ENCODE data around the gene PI4K2B.
"Not testable (repeated sequence)": the region's sequence is repeated elsewhere in the genome, so short reads cannot be mapped to it uniquely, and the experiment has no call there.

The PI4K2B gene

DNA sequence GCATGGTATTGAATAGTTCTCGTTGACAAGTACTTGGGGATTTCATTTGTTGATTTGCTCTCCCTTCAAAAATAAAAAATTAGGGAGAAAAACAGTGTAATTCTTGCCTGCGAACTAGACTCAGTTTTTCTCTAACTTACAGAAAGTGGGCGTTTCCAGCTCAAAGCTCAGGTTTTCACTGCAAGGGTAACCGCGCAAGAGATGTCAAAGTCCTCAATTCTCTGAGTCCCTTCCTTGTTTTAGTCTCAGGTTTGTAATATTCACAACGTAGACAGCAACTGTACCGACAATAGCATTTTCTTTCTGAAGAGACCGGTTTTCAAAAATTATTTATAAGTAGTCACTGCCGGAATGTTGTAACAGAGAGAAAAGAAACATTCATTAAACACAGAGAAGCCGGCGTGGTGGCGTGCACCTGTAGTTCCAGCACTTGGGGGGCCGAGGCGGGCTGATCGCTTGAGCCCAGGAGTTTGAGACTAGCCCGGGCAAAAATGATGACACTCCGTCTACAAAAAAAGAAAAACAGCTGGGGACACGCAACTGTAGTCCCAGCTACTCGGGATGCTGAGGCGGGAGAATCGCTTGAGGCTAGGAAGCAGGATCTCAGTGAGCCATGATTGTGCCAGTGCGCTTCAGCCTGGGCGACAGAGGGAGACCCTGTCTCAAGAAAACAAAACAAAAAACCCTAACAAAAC lies 79.5 kb downstream of the PI4K2B start:
- Histone ChIP-seq H3K4me1 (ENCODE audit: low read length) (peaks cover 14% of the 10 kb centered on the region; the same call in 1 of the 2 replicates), H3K27ac (ENCODE audit: low read length) (peak overlapping the region; percentile 15; the same call in 1 of the 2 replicates), H3K27me3 (replicated peaks; ENCODE audit: insufficient read depth, low read length) (no peaks in the 10 kb centered on the region), H3K9me2 (replicated peaks; ENCODE audit: insufficient read depth, low read length) (no peaks in the 10 kb centered on the region), H4K20me1 (ENCODE audit: insufficient read depth, low read length) (no peaks in the 10 kb centered on the region), H3K4me2 (ENCODE audit: low read depth, low read length) (peak overlapping the region; percentile 73), H3K9ac (ENCODE audit: low read length) (peak overlapping the region; percentile 71), H3K79me2 (ENCODE audit: low read length) (peaks cover 27% of the 10 kb centered on the region), H2AFZ (ENCODE audit: low read length) (peak overlapping the region; percentile 87), H3K36me3 (replicated peaks; ENCODE audit: insufficient read depth, low read length) (0 out of 2 replicates have a peak, but pooled peaks cover 3% of the 10 kb centered on the region), H3F3A (ENCODE audit: insufficient read depth, low read length) (peaks cover 19% of the 10 kb centered on the region), H3K9me3 (replicated peaks; ENCODE audit: insufficient read depth, low read length) (no peaks in the 10 kb centered on the region), H3K4me3 (ENCODE audit: low read length) (peak overlapping the region; percentile 85)
- DNase-seq = peak; percentile 31
- TF ChIP-seq EZH2phosphoT487 (IDR thresholded peaks at IDR 0.05; ENCODE audit: low read length) = no peak
- TF ChIP-seq, protein P1, sequence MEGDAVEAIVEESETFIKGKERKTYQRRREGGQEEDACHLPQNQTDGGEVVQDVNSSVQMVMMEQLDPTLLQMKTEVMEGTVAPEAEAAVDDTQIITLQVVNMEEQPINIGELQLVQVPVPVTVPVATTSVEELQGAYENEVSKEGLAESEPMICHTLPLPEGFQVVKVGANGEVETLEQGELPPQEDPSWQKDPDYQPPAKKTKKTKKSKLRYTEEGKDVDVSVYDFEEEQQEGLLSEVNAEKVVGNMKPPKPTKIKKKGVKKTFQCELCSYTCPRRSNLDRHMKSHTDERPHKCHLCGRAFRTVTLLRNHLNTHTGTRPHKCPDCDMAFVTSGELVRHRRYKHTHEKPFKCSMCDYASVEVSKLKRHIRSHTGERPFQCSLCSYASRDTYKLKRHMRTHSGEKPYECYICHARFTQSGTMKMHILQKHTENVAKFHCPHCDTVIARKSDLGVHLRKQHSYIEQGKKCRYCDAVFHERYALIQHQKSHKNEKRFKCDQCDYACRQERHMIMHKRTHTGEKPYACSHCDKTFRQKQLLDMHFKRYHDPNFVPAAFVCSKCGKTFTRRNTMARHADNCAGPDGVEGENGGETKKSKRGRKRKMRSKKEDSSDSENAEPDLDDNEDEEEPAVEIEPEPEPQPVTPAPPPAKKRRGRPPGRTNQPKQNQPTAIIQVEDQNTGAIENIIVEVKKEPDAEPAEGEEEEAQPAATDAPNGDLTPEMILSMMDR (IDR thresholded peaks at IDR 0.05; ENCODE audit: low read length) = no peak
- no peak for TF ChIP-seq EZH2 (optimal IDR thresholded peaks at IDR 0.05; ENCODE audit: low read depth, low read length)

DNA sequence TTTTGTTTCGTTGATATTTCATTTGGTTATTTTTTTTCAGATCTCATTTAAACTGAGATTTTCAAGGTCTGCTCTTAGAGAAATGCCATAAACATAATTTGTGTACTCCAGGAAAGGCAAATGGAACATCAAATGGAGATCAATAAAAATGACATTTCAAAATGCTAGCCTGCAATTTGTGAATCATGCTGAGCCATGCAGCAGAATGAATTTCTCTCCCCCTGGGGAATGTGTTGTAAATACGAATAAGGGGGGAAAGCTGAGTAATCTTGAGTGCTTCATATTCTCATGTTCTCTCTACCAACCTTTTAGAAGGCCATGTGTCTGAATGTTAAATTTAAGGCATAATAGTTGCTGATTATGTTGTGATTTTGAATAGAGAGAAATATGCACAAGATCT lies 86.5 kb downstream of the PI4K2B start:
- Histone ChIP-seq H4K20me1 (ENCODE audit: insufficient read depth, low read length) (no peaks in the 10 kb centered on the region), H3F3A (ENCODE audit: insufficient read depth, low read length) (no peaks in the 10 kb centered on the region), H3K79me2 (ENCODE audit: low read length) (0 out of 2 replicates have a peak, but pooled peaks cover 3% of the 10 kb centered on the region), H2AFZ (ENCODE audit: low read length) (no peak overlapping the region), H3K27me3 (replicated peaks; ENCODE audit: insufficient read depth, low read length) (no peaks in the 10 kb centered on the region), H3K4me2 (ENCODE audit: low read depth, low read length) (no peak overlapping the region), H3K9me3 (replicated peaks; ENCODE audit: insufficient read depth, low read length) (no peaks in the 10 kb centered on the region), H3K4me3 (ENCODE audit: low read length) (no peak overlapping the region), H3K9ac (ENCODE audit: low read length) (no peak overlapping the region), H3K36me3 (replicated peaks; ENCODE audit: insufficient read depth, low read length) (0 out of 2 replicates have a peak, but pooled peaks cover 3% of the 10 kb centered on the region), H3K27ac (ENCODE audit: low read length) (no peak overlapping the region), H3K4me1 (ENCODE audit: low read length) (no peaks in the 10 kb centered on the region), H3K9me2 (replicated peaks; ENCODE audit: insufficient read depth, low read length) (no peaks in the 10 kb centered on the region)
- DNase-seq = no peak
- TF ChIP-seq EZH2 (optimal IDR thresholded peaks at IDR 0.05; ENCODE audit: low read depth, low read length) (no peak), EZH2phosphoT487 (IDR thresholded peaks at IDR 0.05; ENCODE audit: low read length) (no peak)

DNA sequence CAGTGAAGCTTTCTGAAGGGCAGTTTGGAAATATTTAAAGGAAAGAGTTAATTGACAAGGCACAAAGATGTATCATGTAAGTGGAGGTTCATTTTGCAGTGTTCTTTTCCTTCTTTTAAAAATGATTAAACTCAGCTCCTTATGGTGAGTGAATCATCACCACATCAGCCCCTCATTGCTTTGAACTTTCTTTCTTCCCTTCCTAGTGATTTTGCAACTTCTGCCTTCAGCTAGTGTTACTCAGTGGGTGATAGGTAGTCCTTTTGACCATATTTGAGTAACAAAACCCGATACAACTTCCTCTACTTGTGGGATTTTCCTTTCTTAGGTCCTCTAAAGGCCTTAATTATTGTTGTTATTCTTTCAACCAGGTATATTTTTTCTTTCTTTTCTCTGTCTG lies 86.9 kb downstream of the PI4K2B start:
- H3K9ac ChIP-seq (ENCODE audit: low read length) = no peak overlapping the region
- no peak overlapping the region for H2AFZ ChIP-seq (ENCODE audit: low read length)
- H3K4me3 ChIP-seq (ENCODE audit: low read length) = no peak overlapping the region
- no peaks in the 10 kb centered on the region for H4K20me1 ChIP-seq (ENCODE audit: insufficient read depth, low read length)
- H3K36me3 ChIP-seq (replicated peaks; ENCODE audit: insufficient read depth, low read length) = 0 out of 2 replicates have a peak, but pooled peaks cover 3% of the 10 kb centered on the region
- no peaks in the 10 kb centered on the region for H3K9me2 ChIP-seq (replicated peaks; ENCODE audit: insufficient read depth, low read length)
- TF ChIP-seq, protein P1 (IDR thresholded peaks at IDR 0.05; ENCODE audit: low read length) = no peak
- TF ChIP-seq EZH2 (optimal IDR thresholded peaks at IDR 0.05; ENCODE audit: low read depth, low read length) (no peak), EZH2phosphoT487 (IDR thresholded peaks at IDR 0.05; ENCODE audit: low read length) (no peak)
- H3K9me3 ChIP-seq (replicated peaks; ENCODE audit: insufficient read depth, low read length) = no peaks in the 10 kb centered on the region
- no peaks in the 10 kb centered on the region for H3K27me3 ChIP-seq (replicated peaks; ENCODE audit: insufficient read depth, low read length)
- no peaks in the 10 kb centered on the region for H3F3A ChIP-seq (ENCODE audit: insufficient read depth, low read length)
- H3K4me1 ChIP-seq (ENCODE audit: low read length) = no peaks in the 10 kb centered on the region
- 0 out of 2 replicates have a peak, but pooled peaks cover 3% of the 10 kb centered on the region for H3K79me2 ChIP-seq (ENCODE audit: low read length)
- no peak overlapping the region for H3K4me2 ChIP-seq (ENCODE audit: low read depth, low read length)
- no peak overlapping the region for H3K27ac ChIP-seq (ENCODE audit: low read length)
- DNase-seq = no peak

DNA sequence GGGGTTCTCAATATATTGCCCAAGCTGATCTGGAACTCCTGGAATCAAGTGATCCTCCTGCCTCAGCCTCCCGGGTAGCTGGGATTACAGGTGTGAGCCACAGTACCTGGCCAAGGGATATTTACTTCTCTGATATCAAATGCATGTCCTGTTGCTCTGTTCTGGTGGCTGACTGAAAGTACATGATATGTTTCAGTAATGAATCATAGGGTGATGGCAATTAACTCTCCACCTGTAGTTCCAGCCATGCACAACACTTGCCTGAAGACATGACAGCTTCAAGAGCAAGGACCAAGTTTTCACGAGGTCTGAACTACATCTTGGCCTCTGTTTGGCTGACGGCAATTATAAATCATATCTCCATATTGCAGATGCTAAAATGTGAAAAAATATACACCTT lies 87.9 kb downstream of the PI4K2B start:
- Histone ChIP-seq H2AFZ (ENCODE audit: low read length) (no peak overlapping the region), H3K9me3 (replicated peaks; ENCODE audit: insufficient read depth, low read length) (no peaks in the 10 kb centered on the region), H4K20me1 (ENCODE audit: insufficient read depth, low read length) (no peaks in the 10 kb centered on the region), H3F3A (ENCODE audit: insufficient read depth, low read length) (no peaks in the 10 kb centered on the region), H3K27me3 (replicated peaks; ENCODE audit: insufficient read depth, low read length) (no peaks in the 10 kb centered on the region), H3K36me3 (replicated peaks; ENCODE audit: insufficient read depth, low read length) (no peaks in the 10 kb centered on the region), H3K9ac (ENCODE audit: low read length) (no peak overlapping the region), H3K4me2 (ENCODE audit: low read depth, low read length) (no peak overlapping the region), H3K4me1 (ENCODE audit: low read length) (no peaks in the 10 kb centered on the region), H3K4me3 (ENCODE audit: low read length) (no peak overlapping the region), H3K9me2 (replicated peaks; ENCODE audit: insufficient read depth, low read length) (no peaks in the 10 kb centered on the region), H3K79me2 (ENCODE audit: low read length) (0 out of 2 replicates have a peak, but pooled peaks cover 3% of the 10 kb centered on the region), H3K27ac (ENCODE audit: low read length) (no peak overlapping the region)
- TF ChIP-seq, protein P1 (IDR thresholded peaks at IDR 0.05; ENCODE audit: low read length) = no peak
- TF ChIP-seq EZH2phosphoT487 (IDR thresholded peaks at IDR 0.05; ENCODE audit: low read length) (no peak), EZH2 (optimal IDR thresholded peaks at IDR 0.05; ENCODE audit: low read depth, low read length) (no peak)
- DNase-seq = no peak

DNA sequence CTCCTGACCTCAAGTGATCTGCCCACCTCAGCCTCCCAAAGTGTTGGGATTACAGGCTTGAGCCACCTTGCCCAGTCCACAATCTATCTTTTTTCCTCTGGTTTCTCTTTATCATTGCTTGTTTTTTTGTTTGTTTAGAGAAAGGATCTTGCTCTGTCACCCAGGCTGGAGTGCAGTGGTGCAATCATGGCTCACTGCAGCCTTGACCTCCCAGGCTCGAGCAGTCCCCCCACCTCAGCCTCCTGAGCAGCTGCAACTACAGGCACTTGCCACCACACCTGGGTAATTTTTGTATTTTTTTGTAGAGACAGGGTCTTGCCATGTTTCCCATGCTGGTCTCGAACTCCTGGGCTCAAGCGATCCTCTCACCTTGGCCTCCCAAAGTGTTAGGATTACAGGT lies 94.6 kb downstream of the PI4K2B start:
- H3K36me3 ChIP-seq (replicated peaks; ENCODE audit: insufficient read depth, low read length); H3K9me3 ChIP-seq (replicated peaks; ENCODE audit: insufficient read depth, low read length); H3F3A ChIP-seq (ENCODE audit: insufficient read depth, low read length): not testable (repeated sequence)

More for the DNA sequence above, 94.6 kb downstream of the PI4K2B start:
- H3K4me2 ChIP-seq (ENCODE audit: low read depth, low read length); H3K79me2 ChIP-seq (ENCODE audit: low read length); H3K9ac ChIP-seq (ENCODE audit: low read length); DNase-seq; H3K4me3 ChIP-seq (ENCODE audit: low read length); H3K9me2 ChIP-seq (replicated peaks; ENCODE audit: insufficient read depth, low read length); H3K27me3 ChIP-seq (replicated peaks; ENCODE audit: insufficient read depth, low read length); H4K20me1 ChIP-seq (ENCODE audit: insufficient read depth, low read length); H3K27ac ChIP-seq (ENCODE audit: low read length); H2AFZ ChIP-seq (ENCODE audit: low read length): not testable (repeated sequence)
- H3K4me1 ChIP-seq (ENCODE audit: low read length) = peaks cover 10% of the 10 kb centered on the region; the same call in 1 of the 2 replicates

Data from MM.1S (cell line).